Tibial nerve (tissue), 4 donors: ENCODE measurements around the gene CDC25C. TPM values are rescaled to one million over a fixed set of nuclear protein-coding genes. Genes with fewer than 3 reads are reported as not detected.

ENCODE experiments used
- DNase-seq, 2 donors: peaks; one replicate each; pipeline ENCODE4 v3.0.0-alpha.2; 2019; ENCODE audit warnings: low spot score in 2 of 2
- H3K27ac ChIP-seq, 4 donors: fragments of 200-600 bp; sonication (generic) in 3 of 4; one replicate each; pipeline ENCODE4 v1.5.1; 2017 to 2019; ENCODE audit warnings: mild to moderate bottlenecking in 1 of 4
- H3K27me3 ChIP-seq, 2 donors: fragments of 200-600 bp; sonication (generic) in 1 of 2; one replicate each; pipeline versions ENCODE4 v1.5.1 to v1.6.0; 2017 to 2019
- H3K36me3 ChIP-seq, 3 donors: fragments of 200-600 bp; sonication (generic); one replicate each; pipeline ENCODE4 v1.5.1; 2018 to 2019
- H3K4me1 ChIP-seq, 4 donors: fragments of 200-600 bp; sonication (generic) in 3 of 4; one replicate each; pipeline ENCODE4 v1.5.1; 2017 to 2019
- H3K4me3 ChIP-seq, 4 donors: fragments of 200-600 bp; sonication (generic) in 3 of 4; one replicate each; pipeline ENCODE4 v1.5.1; 2017 to 2019; ENCODE audit warnings: mild to moderate bottlenecking in 1 of 4, moderate library complexity in 1 of 4
- H3K9me3 ChIP-seq, 4 donors: fragments of 200-600 bp; sonication (generic) in 3 of 4; one replicate each; pipeline ENCODE4 v1.5.1; 2017 to 2019
- EP300 ChIP-seq, 2 donors: sonication (generic); formaldehyde crosslinking; IDR thresholded peaks; one replicate each; pipeline ENCODE4 v1.6.1; 2017; ENCODE audit warnings: antibody characterized with exemption in 2 of 2, mild to moderate bottlenecking in 1 of 2
- POLR2A ChIP-seq, 2 donors: fragments of 450-650 bp; IDR thresholded peaks; one replicate each; pipeline ENCODE4 v1.6.1; 2017; ENCODE audit warnings: antibody characterized with exemption in 2 of 2, mild to moderate bottlenecking in 2 of 2, moderate library complexity in 2 of 2
- WGBS, 2 donors: methylation state at CpG; one replicate each; pipeline ENCODE4 v1.1.5; 2018; 5-methylcytosine and 5-hydroxymethylcytosine counted together
- total RNA-seq, 4 donors: library from RNA; depleted of rRNA; stranded (reverse); fragments of >200 nt; gene quantifications; one replicate each; pipeline ENCODE4 v1.1.0, GENCODE V29; 2016
- TF ChIP-seq, protein P1 (sequence below), 5 experiments: fragments of 200-600 bp in 3 of 5; fragments of 450-650 bp in 2 of 5; sonication (generic) in 3 of 5; IDR thresholded peaks; one replicate each; pipeline ENCODE4 v1.5.1; 2016 to 2019; ENCODE audit warnings: antibody characterized with exemption in 5 of 5, mild to moderate bottlenecking in 3 of 5, moderate library complexity in 2 of 5

The CDC25C gene
- total RNA-seq, 4 donors from 2014 or later: 0.60 TPM; not detected in 3

DNA sequence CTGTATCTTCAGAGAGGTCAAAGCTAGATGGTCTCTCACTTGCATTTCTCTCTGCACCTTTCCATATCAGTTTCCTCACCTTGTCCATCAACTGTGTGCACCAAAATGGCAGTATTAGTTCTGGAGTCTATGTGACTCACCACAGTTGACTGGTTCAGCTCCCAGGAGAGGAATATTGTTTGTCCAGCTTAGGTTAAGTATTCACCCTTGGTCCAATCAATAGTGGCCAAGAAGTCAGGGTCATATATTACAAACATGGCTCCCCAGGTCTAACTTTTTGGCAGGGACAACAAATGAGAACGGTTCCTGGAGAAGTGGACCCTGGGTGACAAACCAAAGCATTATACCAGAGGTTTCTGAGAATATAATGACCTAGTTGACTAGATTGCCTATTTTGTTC is 93.6 kb downstream of the CDC25C start:
- DNase-seq: no peak
- no peaks in the 10 kb centered on the region for H3K27me3 ChIP-seq
- peaks cover 0 to 22% (median 15%) of the 10 kb centered on the region in 4 donors for H3K4me1 ChIP-seq
- H3K27ac ChIP-seq: no peak overlapping the region
- TF ChIP-seq POLR2A (IDR thresholded peaks at IDR 0.05) (no peak), EP300 (IDR thresholded peaks at IDR 0.05) (no peak)
- TF ChIP-seq, protein P1, sequence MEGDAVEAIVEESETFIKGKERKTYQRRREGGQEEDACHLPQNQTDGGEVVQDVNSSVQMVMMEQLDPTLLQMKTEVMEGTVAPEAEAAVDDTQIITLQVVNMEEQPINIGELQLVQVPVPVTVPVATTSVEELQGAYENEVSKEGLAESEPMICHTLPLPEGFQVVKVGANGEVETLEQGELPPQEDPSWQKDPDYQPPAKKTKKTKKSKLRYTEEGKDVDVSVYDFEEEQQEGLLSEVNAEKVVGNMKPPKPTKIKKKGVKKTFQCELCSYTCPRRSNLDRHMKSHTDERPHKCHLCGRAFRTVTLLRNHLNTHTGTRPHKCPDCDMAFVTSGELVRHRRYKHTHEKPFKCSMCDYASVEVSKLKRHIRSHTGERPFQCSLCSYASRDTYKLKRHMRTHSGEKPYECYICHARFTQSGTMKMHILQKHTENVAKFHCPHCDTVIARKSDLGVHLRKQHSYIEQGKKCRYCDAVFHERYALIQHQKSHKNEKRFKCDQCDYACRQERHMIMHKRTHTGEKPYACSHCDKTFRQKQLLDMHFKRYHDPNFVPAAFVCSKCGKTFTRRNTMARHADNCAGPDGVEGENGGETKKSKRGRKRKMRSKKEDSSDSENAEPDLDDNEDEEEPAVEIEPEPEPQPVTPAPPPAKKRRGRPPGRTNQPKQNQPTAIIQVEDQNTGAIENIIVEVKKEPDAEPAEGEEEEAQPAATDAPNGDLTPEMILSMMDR (IDR thresholded peaks at IDR 0.05): no peak
- no peaks in the 10 kb centered on the region for H3K36me3 ChIP-seq
- no peak overlapping the region for H3K4me3 ChIP-seq
- WGBS, 2 donors: 66 to 80% methylated on average over 1 of the region's 1 CpG
- H3K9me3 ChIP-seq: no peaks in the 10 kb centered on the region

Other genes with a start within 250 kb of the CDC25C start
- gene WNT8A, start 247.8 kb downstream of the CDC25C start, total RNA-seq: not detected
- gene NME5, start 192.4 kb downstream of the CDC25C start, total RNA-seq: 1 to 10 TPM in 3 of 4 donors, not detected in 1; 1.7 to 5.0 (median 2.7) TPM
- 10 to 100 TPM; 47.1 to 66.0 (median 50.2) TPM for gene BRD8, start 153.2 kb downstream of the CDC25C start, total RNA-seq
- 1 to 10 TPM in 2 of 4 donors, under 1 TPM in 1, not detected in 1; 0.44 to 9.4 (median 2.1) TPM for gene KIF20A, start 152.7 kb downstream of the CDC25C start, total RNA-seq
- gene CDC23, start 118.5 kb downstream of the CDC25C start, total RNA-seq: 10 to 100 TPM; 13.1 to 17.6 (median 14.9) TPM
- 1 to 10 TPM; 1.8 to 5.9 (median 4.1) TPM for gene GFRA3, start 57.2 kb downstream of the CDC25C start, total RNA-seq
- gene FAM53C, start 6.5 kb upstream of the CDC25C start, total RNA-seq: 10 to 100 TPM; 15.5 to 39.1 (median 21.6) TPM
- 10 to 100 TPM; 62.7 to 65.3 (median 62.9) TPM for gene KDM3B, start 20.9 kb upstream of the CDC25C start, total RNA-seq
- gene REEP2, start 107.3 kb upstream of the CDC25C start, total RNA-seq: 1 to 10 TPM; 5.7 to 8.1 (median 7.5) TPM
- 10 to 100 TPM in 2 of 4 donors, 1 to 10 TPM in 2; 3.1 to 14.1 (median 8.8) TPM for gene EGR1, start 133.7 kb upstream of the CDC25C start, total RNA-seq
- gene ETF1, start 211.4 kb upstream of the CDC25C start, total RNA-seq: 10 to 100 TPM; 48.4 to 80.1 (median 58.6) TPM
- 100 to 1,000 TPM; 154 to 230 (median 201) TPM for gene HSPA9, start 243.6 kb upstream of the CDC25C start, total RNA-seq